Testis (tissue), 2 donors: ENCODE measurements around the gene AVPR2.

Source experiments
- POLR2A ChIP-seq: fragments of 450-650 bp; IDR thresholded peaks from one replicate; pipeline ENCODE4 v1.6.1; 2017; ENCODE audit warnings: antibody characterized with exemption, mild to moderate bottlenecking, moderate library complexity
- TF ChIP-seq, protein P1 (sequence below), 3 experiments: fragments of 450-650 bp in 2 of 3; fragments of 200-600 bp in 1 of 3; sonication (generic) in 1 of 3; IDR thresholded peaks; one replicate each; pipeline ENCODE4 v1.5.1; 2016 to 2019; ENCODE audit warnings: antibody characterized with exemption in 3 of 3, mild to moderate bottlenecking in 2 of 3, moderate library complexity in 1 of 3

- TF ChIP-seq, protein P1, sequence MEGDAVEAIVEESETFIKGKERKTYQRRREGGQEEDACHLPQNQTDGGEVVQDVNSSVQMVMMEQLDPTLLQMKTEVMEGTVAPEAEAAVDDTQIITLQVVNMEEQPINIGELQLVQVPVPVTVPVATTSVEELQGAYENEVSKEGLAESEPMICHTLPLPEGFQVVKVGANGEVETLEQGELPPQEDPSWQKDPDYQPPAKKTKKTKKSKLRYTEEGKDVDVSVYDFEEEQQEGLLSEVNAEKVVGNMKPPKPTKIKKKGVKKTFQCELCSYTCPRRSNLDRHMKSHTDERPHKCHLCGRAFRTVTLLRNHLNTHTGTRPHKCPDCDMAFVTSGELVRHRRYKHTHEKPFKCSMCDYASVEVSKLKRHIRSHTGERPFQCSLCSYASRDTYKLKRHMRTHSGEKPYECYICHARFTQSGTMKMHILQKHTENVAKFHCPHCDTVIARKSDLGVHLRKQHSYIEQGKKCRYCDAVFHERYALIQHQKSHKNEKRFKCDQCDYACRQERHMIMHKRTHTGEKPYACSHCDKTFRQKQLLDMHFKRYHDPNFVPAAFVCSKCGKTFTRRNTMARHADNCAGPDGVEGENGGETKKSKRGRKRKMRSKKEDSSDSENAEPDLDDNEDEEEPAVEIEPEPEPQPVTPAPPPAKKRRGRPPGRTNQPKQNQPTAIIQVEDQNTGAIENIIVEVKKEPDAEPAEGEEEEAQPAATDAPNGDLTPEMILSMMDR (IDR thresholded peaks at IDR 0.05): no peak
- no peak for TF ChIP-seq POLR2A
Observed at GRCh38 chrX:153934148-153934761, 29.8 kb downstream of the AVPR2 start.
